ENCODE results near the gene ATP2B2. TPM values are rescaled to one million over a fixed set of nuclear protein-coding genes. Genes with fewer than 3 reads are reported as not detected.
"Not testable (repeated sequence)": the region's sequence is repeated elsewhere in the genome, so short reads cannot be mapped to it uniquely, and the experiment has no call there.

Gene ATP2B2
- total RNA-seq, 1 donor from 2014 or later, result 0.06 TPM

DNA sequence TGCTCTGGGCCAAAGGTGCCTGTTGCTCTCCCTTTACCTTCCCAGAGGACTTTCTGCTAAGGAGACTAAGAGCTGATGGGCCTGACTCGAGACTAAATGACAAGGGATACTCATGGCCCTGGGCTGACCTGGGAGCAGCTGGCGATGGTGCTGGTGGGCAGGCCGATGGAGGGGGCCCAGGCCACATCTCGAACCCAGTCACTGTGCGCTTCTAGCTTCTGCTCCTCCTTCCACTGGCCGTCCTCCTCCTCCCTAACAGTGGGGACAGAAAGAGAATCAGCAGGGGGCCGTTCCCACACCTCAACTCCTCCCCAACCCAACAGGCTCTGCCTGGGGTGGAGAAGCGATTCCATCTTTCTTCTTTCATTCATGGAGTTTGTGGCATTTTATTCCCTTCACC, 200.5 kb downstream of the ATP2B2 start:
- intact Hi-C loops (cut with DNase I), result no loop called here
- DNase-seq, result no peak
- H3K27ac ChIP-seq, result no peak overlapping the region
- no peaks in the 10 kb centered on the region for H3K9me3 ChIP-seq
- TF ChIP-seq, protein P1, sequence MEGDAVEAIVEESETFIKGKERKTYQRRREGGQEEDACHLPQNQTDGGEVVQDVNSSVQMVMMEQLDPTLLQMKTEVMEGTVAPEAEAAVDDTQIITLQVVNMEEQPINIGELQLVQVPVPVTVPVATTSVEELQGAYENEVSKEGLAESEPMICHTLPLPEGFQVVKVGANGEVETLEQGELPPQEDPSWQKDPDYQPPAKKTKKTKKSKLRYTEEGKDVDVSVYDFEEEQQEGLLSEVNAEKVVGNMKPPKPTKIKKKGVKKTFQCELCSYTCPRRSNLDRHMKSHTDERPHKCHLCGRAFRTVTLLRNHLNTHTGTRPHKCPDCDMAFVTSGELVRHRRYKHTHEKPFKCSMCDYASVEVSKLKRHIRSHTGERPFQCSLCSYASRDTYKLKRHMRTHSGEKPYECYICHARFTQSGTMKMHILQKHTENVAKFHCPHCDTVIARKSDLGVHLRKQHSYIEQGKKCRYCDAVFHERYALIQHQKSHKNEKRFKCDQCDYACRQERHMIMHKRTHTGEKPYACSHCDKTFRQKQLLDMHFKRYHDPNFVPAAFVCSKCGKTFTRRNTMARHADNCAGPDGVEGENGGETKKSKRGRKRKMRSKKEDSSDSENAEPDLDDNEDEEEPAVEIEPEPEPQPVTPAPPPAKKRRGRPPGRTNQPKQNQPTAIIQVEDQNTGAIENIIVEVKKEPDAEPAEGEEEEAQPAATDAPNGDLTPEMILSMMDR (IDR thresholded peaks at IDR 0.05), result no peak
- H3K27me3 ChIP-seq, result no peaks in the 10 kb centered on the region
- H3K4me3 ChIP-seq, result no peak overlapping the region
- H3K36me3 ChIP-seq, result peaks cover 95% of the 10 kb centered on the region
- no peak for ATAC-seq
- no peaks in the 10 kb centered on the region for H3K4me1 ChIP-seq

DNA sequence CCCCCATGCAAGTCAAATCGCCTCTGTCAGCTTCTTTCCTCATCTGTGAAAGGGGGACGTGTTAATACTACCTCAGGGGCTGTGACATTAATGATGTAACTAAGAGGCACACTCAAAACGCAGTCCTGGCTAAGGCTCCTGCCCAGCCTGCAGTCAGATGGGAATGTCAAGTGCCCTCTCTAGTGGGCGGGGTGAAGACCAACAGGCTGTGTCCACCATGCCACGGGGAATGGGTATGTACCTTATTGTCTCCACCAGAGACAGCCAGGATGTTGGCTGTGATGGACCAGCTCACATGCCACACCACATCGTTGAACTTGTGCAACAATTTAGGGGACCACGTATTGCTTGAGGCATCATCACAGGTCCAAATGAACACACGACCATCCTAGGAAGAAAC, 201.6 kb downstream of the ATP2B2 start:
- no peaks in the 10 kb centered on the region for H3K4me1 ChIP-seq
- TF ChIP-seq, protein P1 (IDR thresholded peaks at IDR 0.05), result no peak
- H3K9me3 ChIP-seq, result no peaks in the 10 kb centered on the region
- no peaks in the 10 kb centered on the region for H3K27me3 ChIP-seq
- H3K27ac ChIP-seq, result no peak overlapping the region
- DNase-seq (no peak), ATAC-seq (peak; percentile 64)
- H3K36me3 ChIP-seq, result peaks cover 94% of the 10 kb centered on the region
- H3K4me3 ChIP-seq, result no peak overlapping the region
- intact Hi-C loops (cut with DNase I), result no loop called here

DNA sequence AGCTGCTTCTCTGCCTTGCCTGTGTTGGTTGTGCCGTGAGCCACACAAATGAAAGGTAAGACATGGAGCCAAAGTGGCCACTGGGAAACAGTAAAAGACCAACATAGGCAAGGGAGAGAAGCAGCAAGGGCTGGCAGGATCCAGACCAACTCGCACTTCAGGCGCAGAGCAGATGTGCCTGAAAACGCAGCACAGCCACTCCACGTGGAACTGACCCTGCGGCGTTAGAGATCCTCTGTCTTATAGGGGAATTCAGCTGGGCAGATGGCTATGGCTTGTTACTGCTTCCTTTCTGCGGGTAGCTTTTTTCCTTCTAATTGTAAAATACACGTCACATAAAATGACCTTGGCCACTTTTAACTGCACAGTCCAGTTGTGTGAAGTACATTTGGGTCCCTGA, 202.3 kb downstream of the ATP2B2 start:
- intact Hi-C loops (cut with DNase I), result no loop called here
- no peak for ATAC-seq
- TF ChIP-seq, protein P1 (IDR thresholded peaks at IDR 0.05), result no peak
- Histone ChIP-seq H3K27me3 (no peaks in the 10 kb centered on the region), H3K4me3 (no peak overlapping the region), H3K4me1 (no peaks in the 10 kb centered on the region), H3K27ac (no peak overlapping the region), H3K36me3 (peaks cover 94% of the 10 kb centered on the region), H3K9me3 (no peaks in the 10 kb centered on the region)
- no peak for DNase-seq

DNA sequence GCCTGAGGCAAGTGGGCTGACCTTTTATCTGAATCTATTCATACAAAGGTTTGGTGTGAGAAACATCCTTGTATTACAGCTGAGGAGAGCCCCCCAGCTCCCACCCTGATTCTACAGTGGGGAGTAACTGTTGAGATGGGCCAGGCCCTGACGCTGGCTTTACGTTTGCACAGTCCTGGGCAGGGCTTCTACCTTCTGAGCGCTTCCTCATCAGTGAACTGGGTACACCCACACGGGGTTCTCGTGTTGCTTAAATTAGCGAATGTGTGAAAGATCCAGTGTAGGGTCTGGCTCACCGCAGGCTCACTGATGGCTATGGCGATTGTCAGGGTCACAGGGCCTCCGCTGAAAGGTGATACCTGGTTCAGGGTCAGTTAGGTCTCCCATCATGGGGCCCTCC, 205.3 kb downstream of the ATP2B2 start:
- H3K4me3 ChIP-seq, result no peak overlapping the region
- peaks cover 76% of the 10 kb centered on the region for H3K36me3 ChIP-seq
- no peak for ATAC-seq
- H3K4me1 ChIP-seq, result no peaks in the 10 kb centered on the region
- TF ChIP-seq, protein P1 (IDR thresholded peaks at IDR 0.05), result no peak
- no peak overlapping the region for H3K27ac ChIP-seq
- H3K9me3 ChIP-seq, result no peaks in the 10 kb centered on the region
- no peaks in the 10 kb centered on the region for H3K27me3 ChIP-seq
- DNase-seq, result no peak
- intact Hi-C loops (cut with DNase I), result no loop called here

DNA sequence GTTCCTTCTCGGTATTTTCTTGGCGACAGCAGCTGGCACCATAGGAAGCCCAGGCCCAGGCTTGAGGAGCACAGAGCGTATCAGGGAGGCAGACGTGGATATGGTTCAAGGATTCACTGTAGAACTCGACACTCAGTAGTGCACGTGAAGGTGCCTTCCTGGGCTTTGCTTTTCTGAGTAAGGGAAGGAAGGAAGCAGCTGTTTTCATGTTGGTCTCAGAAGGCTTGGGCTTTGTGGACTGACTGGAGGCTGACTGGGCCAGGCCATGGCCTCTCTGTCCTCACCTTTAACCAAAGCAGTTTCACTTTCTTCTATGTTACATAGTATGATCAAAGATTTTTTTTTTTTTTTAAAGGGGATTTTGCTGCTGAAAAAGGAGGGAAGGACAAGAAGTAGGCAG, 205.7 kb downstream of the ATP2B2 start:
- no peaks in the 10 kb centered on the region for H3K4me1 ChIP-seq
- peaks cover 75% of the 10 kb centered on the region for H3K36me3 ChIP-seq
- no peak overlapping the region for H3K27ac ChIP-seq
- no peaks in the 10 kb centered on the region for H3K9me3 ChIP-seq
- DNase-seq (no peak), ATAC-seq (no peak)
- H3K27me3 ChIP-seq, result no peaks in the 10 kb centered on the region
- TF ChIP-seq, protein P1 (IDR thresholded peaks at IDR 0.05), result no peak
- intact Hi-C loops (cut with DNase I), result no loop called here
- H3K4me3 ChIP-seq, result no peak overlapping the region

DNA sequence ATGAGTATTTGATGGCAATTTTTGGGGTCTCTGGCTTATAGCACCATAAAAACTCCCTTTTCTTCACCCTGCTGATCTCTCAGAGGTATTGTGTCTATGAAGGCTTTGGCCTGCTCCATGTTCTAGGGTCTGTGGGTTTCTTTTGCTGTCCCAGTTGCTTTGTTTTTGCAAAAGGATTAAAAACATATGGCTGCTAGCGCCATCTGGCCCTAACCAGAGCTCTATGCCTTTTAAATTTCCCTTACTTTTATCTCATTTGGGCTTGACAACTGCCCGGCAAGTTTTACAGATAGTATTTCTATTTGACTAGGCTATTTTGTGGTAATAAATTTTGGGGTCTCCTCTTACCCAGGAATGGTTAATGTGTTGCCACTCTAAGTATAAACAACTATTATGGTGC, 206.2 kb downstream of the ATP2B2 start:
- intact Hi-C loops (cut with DNase I), result no loop called here
- H3K36me3 ChIP-seq, result peaks cover 70% of the 10 kb centered on the region
- TF ChIP-seq, protein P1 (IDR thresholded peaks at IDR 0.05), result no peak
- H3K4me1 ChIP-seq, result no peaks in the 10 kb centered on the region
- no peaks in the 10 kb centered on the region for H3K27me3 ChIP-seq
- H3K9me3 ChIP-seq, result no peaks in the 10 kb centered on the region
- no peak overlapping the region for H3K4me3 ChIP-seq
- H3K27ac ChIP-seq, result no peak overlapping the region
- DNase-seq, result no peak
- no peak for ATAC-seq

DNA sequence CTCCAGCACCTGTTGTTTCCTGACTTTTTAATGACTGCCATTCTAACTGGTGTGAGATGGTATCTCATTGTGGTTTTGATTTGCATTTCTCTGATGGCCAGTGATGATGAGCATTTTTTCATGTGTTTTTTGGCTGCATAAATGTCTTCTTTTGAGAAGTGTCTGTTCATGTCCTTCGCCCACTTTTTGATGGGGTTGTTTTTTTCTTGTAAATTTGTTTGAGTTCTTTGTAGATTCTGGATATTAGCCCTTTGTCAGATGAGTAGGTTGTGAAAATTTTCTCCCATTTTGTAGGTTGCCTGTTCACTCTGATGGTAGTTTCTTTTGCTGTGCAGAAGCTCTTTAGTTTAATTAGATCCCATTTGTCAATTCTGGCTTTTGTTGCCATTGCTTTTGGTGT, 207.3 kb downstream of the ATP2B2 start:
- H3K27me3 ChIP-seq; DNase-seq; H3K4me3 ChIP-seq; intact Hi-C loops (cut with DNase I); ATAC-seq; H3K9me3 ChIP-seq; H3K27ac ChIP-seq; H3K4me1 ChIP-seq: not testable (repeated sequence)
- H3K36me3 ChIP-seq, result peaks cover 59% of the 10 kb centered on the region

Measured in upper lobe of right lung (tissue), 1 donor.